G401 (cell line): ENCODE results near the gene DUOXA1. TPM values are rescaled to one million over a fixed set of nuclear protein-coding genes. Genes with fewer than 3 reads are reported as not detected.

Experiments used
- DNase-seq: peaks from one replicate; pipeline ENCODE4 v3.0.0-alpha.2; 2015; ENCODE audit warnings: low spot score
- in situ Hi-C: cut with HindIII; loops from 2 replicates; pipeline ENCODE4 v1.10.0; 2016; ENCODE audit warnings: low sequenced_read_pairs, mixed read lengths
- total RNA-seq: library from RNA; depleted of rRNA; stranded (reverse); fragments of >200 nt; shearing (Covaris generic); gene quantifications from 2 replicates; pipeline ENCODE4 v1.2.3, GENCODE V29; 2014; rRNA removed

DUOXA1 gene, protein sequence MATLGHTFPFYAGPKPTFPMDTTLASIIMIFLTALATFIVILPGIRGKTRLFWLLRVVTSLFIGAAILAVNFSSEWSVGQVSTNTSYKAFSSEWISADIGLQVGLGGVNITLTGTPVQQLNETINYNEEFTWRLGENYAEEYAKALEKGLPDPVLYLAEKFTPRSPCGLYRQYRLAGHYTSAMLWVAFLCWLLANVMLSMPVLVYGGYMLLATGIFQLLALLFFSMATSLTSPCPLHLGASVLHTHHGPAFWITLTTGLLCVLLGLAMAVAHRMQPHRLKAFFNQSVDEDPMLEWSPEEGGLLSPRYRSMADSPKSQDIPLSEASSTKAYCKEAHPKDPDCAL
- not detected in 2 replicates for total RNA-seq

DNA sequence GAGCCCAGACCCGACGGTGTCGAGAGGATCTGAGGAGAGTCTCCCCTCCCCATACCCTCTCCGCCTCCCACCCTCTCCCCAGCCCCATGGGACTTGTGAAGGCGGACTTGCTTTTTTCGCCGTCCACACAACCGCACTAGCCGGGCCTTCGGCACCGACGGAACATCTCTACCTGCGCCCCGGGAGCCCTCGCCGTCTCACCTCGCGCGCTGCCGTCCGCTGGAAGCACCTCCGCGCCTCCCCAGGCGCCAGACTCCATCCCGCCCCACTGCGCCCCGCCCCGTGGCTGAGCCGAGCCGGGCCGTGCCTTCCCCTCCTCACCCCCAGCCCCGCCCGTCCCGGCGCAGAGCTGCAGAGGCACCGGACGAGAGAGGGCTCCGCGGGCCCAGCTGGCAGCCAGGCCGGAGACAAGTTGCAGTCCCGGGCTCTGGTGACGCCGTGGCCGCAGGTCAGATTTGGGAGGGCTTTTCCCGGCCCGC, at the start of gene DUOXA1, which contains the start of gene DUOX1:
Gene DUOXA1 (minus strand): TSS at position 229 of the 479 bp plus-strand sequence. CDS start 6,865 bp downstream, outside the sequence.
Gene DUOX1 (plus strand): TSS at position 344 of the 479 bp plus-strand sequence. CDS start 1,973 bp downstream, outside the sequence.
- DNase-seq = no peak
- in situ Hi-C loops = no loop called here

DNA sequence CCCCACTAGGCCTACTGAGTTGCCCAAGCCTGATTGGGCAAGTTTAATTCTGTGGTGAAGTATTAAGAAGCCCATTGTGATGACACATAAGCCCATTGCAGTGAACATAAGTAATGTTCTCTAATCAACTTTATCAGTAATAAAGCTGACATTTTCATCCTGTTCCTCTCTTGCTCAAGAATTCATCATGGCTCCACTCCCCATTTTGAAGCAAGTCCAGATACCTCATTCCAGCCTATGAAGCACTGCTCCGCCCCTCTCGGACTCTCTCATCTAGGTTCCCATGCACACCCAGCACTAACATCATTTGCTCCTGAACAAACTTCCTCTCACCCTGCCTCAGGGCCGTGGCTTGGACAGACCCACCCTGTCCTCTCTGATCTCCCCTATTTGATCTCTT, 47.6 kb upstream of the DUOXA1 start:
- in situ Hi-C loops = no loop called here
- DNase-seq = no peak

DNA sequence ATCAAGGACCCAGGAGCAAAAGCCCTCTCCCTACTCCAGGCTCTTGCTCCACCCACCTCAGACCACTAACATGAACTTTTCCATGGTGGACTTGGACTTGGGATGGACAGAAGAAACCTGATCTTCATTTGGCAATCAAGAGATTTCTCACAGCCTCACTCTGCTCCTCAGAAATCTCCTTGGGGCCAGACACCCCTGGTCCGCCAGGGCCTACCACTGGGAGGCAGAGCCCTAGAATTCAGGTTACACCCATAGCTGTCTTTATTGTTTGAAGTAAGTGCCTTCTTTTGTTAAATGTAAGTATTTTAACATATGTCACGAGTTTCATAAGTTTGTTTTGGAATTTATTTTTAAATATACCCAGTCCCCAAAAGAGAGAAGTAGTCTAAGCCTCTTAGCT, 44.9 kb upstream of the DUOXA1 start:
- in situ Hi-C loops = no loop called here
- DNase-seq = no peak

DNA sequence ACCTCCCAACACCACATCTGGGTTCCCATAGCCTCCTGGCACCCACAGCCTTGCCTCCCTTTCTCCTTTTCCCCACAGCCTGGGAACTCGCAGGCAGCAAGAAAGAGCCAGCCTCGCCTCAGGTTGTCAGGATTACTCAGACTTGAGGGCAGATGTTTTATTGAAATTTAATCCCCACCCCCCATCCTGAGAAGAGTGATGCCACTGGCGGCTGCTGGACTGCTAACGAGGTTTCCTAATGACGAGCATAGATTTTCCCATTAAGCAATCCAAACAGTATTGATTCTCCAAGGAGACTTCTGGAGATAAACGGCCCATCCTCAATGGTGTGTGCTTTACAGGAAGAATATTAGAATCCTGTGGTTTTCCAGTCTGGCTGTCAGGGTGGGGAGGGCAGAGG, 44.4 kb upstream of the DUOXA1 start:
- in situ Hi-C loops = no loop called here
- DNase-seq = no peak

DNA sequence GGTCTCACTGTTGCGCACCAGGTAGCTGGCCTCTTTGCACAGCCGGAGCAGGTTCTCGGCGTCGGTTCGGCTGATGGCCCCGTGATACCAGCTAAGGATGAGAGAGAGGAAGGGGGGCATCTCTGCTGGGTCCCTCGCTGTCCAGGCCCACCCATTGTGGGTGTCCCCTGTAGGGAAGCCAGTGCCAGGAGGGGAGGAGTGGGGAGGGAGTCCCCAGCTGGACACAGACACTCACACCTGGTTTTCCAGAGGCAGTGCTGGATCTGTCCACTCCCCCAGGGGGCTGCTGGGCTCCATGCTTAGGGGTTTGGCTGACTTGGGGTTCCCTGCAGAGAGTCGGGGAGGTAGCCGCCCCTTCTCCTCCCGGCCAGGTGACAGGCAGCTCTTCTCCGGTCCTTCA, 42.2 kb upstream of the DUOXA1 start:
- in situ Hi-C loops = no loop called here
- no peak for DNase-seq

DNA sequence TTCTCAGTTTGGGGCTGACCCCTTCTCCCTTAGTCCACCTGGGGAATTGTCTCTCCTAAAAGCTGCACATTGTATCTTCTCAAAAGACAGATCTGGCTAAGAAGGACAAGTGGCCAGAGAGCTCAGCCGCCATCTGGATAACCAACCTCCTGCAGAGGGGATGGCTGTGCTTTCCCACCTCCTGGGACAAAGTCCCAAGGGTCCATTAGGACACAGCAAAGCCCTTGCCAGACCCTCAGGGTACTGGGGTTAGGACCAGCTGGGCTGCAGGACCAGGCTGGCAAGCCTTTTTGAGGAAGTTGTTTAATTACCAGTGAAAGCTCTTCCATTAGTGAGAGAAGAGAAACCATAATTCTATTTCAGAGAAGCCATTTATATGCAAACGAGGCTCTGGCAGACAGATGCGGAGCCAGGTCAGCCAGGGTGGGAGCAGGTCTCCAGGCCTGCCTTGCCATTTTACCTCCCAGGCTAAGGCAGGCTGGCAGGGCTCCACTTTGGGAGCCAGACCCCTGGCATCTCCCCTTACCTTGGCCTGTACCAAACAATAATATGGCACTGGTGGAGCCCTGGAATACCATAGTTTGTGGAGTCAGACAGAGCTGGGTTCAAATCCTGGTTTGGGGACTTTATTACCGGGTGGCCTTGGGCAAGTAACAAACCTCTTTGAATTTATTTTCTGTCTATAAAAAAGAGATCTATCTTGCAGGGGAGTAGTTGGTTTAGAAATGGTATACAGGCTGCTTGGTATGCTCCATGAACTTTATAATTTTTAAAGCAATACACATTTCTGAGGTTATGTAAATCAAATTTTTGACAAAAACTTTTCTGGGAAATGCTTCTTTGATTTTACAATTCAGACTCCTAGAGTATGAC, 40.2 kb upstream of the DUOXA1 start:
- in situ Hi-C loops = no loop called here
- peak; percentile 31 for DNase-seq

DNA sequence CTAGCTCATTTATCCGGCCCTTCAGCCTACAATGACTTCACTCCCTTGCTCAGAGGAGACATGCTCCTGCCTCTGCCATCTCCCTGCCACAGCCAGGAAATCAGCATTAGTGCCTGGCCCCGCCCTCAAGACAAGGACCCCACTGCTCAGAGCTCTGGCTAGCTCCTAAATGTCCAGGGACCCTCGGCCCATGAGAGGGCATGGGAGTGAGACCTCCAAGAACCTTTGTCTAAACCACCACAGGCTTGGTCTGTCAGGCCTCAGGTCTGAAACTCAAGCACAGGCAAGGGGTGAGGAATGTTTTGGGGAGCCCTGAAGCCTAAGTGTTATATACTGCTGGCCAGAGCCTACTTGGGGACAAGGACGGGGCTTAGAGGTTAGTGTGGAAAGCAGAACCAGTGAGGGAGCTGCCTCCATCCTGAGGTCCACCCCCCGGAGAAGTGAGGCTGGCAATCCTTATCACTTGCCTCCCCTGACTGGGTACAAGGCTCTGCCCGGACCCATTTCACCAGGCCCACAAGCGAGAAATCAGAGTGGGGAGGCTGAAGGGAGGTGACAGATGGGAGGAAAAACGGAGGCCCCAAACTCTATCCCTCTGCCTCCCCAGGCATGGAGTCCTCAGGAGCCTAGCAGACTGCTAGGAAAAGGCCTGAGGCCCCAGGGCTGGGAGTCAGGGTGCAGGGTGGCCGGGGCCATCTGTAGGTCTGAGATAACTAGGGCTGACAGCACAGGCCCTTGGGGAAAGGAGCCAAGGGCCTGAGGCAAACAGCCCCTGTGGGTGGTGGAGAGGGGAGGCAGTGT, 39.3 kb upstream of the DUOXA1 start:
- no peak for DNase-seq
- in situ Hi-C loops = no loop called here

DNA sequence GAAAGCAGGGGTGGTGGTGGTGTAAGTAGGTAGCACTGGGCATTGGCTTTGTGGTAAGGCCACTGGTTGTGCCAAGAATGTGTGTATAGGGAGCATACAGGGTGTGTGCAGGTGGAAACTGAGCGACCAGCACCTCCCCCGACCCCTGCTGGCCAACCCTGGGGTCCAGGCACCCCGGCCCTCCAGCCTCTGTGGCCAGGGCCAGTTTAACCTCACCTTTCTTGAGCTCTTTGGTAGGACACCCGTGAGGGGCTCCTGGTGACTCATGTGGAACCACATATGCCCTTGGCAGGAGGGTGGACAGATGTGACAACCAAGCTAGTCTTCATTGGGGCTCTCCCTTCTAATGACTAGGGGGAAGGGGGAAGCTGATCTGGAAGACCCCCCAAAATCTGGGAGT, 38.6 kb upstream of the DUOXA1 start:
- no peak for DNase-seq
- in situ Hi-C loops = no loop called here

DNA sequence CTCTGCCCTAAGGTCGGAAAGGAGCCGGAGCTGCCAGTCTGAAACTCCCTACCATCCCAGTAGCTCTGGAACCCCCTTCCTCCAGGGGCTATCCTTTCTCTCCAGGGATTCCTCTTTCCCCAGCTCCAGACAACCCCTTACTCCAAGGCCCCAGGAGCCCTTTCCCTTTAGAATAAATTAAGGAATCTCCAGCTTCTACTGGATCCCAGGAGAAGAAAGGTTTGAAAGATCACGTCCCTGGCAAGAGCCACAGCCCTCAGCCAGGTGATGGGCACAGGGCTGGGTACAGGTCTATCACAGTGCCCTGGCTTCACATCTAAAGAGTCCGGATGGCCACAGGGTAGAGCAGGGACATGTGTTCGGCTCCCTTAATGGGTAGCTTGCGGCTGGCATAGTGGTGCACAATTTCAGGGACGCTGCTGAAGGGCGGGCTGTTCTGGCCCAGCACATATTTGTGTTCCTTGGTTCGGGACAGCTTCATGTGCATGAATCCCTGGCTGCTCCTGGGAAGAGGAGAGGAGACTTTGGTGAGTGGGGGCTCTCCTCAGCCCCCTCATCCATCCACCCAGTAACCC, 38.0 kb upstream of the DUOXA1 start:
- peak; percentile 33 for DNase-seq
- in situ Hi-C loops = no loop called here

DNA sequence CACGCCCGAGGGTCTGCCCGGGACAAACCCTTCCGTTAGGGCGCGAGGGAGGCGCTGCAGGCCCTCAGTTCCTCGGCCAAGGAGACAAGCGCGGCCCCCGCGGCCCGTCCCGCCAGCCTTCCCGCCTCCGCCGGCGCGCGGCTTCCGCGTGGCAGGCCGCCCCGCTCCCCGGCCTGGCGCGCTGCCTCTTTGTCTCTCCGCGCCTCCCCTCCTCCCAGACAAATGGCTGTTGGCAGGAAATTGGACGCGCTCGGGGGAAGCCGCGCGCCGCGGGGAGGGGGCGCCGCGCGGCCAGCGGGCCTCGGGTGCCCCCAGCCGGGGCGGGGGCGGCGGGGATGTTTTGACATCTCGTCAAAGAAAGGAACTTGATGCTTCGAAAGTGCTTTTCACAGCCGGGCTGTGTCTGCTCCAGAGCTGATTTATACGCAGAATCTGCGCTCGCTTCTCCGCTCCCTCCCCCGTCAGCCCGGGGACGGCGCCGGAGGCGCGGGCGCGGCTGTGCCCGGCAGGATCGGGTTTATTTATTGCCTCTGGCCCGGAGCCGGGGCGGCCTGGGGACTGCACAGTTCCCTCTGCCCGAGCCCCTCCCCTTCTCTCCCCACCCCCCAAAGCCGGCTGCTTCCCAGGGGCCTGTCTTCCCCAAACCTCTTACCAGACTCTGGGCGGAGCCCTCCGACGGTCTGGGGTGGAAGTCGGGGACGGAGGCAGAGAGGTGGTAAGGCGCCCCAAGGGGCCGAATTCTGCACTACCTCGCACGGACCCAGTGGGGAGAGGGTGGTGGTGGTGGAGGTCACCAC, 37.4 kb upstream of the DUOXA1 start:
- peak; percentile 70 for DNase-seq
- in situ Hi-C loops = no loop called here

DNA sequence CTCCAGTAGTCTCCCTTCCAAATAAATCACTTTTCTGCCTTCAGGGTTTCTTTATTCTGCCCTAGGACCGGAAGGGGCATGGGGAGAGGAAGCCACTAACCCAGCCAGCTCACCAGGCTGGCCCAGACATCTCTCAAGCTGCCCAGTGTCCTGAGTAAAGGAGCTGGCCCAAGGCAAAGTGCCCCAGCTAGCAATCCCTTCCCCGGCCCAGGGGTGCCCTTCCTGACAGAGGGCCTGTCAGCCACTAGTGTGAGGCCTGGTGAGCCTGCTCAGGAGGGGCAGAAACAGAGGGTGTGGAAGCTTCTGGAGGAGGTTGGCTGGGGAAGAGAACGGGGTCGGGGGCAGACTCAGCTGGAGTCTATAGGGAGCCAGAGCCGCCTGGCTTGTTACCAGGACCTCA, 35.9 kb upstream of the DUOXA1 start:
- DNase-seq = peak; percentile 29
- in situ Hi-C loops = no loop called here

DNA sequence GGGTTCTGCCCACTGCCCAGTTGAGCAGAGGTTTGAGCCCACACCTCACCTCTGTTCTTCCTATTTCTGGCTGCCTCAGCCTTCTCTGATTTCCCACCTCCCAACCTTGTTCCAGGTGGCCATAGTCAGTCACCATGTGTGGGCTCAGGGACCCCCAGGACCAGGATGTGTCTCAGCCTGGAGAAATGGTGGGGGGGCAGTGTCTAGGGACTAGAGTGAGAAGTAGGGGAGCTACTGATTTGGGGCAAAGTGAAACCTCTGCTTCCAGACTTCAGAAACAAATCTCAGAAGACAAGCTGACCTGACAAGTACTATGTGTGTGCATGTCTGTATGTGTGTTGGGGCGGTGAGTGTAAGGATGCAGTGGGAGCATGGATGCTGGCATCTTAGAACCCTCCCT, 35.2 kb upstream of the DUOXA1 start:
- DNase-seq = no peak
- in situ Hi-C loops = no loop called here

DNA sequence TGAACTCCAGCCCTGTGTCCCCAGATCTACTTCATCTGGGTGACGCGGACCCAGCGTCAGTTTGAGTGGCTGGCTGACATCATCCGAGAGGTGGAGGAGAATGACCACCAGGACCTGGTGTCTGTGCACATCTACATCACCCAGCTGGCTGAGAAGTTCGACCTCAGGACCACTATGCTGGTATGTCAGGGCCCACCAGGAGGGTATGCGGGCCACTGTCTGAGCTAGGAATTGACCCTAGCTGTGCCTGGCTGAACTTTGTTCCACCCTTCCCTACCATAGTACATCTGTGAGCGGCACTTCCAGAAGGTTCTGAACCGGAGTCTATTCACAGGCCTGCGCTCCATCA, 33.8 kb upstream of the DUOXA1 start:
- in situ Hi-C loops = no loop called here
- no peak for DNase-seq

DNA sequence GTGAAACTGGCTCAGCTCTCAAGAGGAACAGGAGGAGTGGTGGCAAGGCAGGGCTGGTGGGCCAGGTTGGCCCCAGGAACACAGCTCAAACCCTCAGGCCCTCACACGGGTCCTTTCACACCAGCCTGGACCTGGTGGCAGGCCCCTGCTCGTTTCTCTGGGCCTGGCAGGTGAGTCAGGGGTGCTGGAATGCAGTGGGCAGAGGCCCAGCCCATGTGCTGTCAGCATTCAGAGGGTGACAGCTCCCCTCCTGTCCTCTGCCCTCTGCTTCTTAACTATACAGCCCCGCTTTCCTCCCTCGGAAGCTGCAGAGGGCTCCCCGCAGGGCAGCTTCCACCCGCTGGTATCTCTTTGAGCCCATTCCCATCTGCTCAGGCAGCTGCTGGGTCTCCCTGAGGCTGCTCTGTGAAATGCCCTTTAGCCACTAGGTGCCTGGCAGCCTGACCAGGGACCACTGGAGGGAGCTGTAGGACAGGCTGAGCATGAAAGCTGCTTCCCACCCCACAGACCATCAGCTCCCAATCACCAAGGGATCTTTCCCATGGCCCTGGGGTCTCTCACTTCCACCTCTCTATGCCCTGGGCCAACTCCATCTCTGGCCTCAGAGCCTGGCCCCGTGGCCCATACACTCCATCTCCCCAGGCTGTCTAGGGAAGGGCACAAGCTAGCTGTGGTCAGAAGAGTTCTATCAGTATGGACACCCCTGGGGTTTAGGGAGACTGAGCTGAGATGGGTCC, 33.3 kb upstream of the DUOXA1 start:
- in situ Hi-C loops = no loop called here
- DNase-seq = peak; percentile 91

DNA sequence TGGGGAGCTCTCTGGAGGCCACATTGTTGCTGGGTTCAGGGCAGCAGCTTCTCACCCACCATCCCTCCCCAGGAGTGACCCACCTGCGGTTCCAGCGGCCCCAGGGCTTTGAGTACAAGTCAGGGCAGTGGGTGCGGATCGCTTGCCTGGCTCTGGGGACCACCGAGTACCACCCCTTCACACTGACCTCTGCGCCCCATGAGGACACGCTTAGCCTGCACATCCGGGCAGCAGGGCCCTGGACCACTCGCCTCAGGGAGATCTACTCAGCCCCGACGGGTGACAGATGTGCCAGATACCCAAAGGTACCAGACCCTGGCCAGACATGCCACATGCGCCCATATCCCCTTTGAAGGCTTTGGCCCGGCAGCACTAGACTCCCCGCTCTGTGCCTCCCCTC, 32.0 kb upstream of the DUOXA1 start:
- DNase-seq = no peak
- in situ Hi-C loops = no loop called here

DNA sequence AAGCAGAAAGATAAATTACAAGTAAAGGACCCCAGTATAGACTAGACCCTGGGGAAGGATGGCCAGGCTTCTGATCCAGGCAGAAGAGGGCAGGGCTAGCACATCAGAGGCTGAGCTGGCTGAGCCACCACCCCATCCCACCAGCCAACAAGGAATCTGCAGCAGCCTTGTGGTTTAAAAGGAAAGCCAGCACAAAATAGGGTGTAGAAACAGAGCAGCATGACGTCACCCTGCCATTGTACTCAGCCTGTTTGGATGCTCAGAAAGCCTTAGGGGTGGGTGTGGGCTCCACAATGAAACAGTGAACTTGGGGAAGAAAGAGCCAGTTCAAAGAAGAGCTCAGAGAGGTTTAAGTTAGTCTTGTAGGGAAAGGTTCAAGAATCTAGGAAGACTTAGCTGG, 28.3 kb upstream of the DUOXA1 start:
- in situ Hi-C loops = no loop called here
- DNase-seq = no peak

DNA sequence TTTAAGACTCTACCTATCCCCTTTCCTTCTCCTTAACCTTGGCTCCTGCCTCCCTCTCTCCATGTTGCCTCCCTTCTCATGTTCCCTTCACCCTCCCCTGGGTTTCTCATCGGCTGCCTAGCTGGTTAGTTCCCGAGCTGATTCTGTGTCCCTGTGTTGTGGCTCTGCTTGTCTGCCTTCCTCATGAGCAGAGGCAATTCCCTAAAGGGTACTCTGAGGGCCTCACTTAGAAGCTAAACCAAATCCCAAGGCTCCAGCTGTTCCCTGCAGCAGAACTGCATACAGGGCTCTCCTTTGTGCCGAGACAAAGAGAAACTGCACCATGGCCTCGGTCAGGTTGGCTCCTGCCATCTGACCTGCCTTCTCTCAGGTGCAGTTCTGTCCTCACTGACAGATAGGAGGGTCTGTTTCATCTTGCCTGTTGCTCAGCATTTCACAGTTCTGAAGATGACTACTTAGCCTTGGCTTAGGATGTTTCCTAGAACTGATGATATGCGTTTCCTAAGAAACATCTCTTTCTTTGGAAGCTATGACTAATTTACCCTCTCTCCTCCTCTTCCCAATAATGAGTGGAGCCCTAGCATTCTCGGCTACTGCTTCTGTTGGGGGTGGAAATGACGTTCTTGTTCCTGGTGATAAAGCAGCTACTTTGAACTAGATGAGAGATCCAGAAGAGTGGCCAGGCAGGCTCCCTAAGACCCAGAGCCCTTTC, 27.2 kb upstream of the DUOXA1 start:
- DNase-seq = no peak
- in situ Hi-C loops = no loop called here
